SK-N-MC (cell line): ENCODE results near the gene SLC26A3.

Experiments
- EZH2 ChIP-seq: fragments of 200-600 bp; sonication (generic); IDR thresholded peaks from one replicate; pipeline ENCODE4 v1.6.1; 2017; ENCODE audit warnings: antibody characterized with exemption
- FOXP2 ChIP-seq: optimal IDR thresholded peaks from 2 replicates; pipeline ENCODE3; 2011; ENCODE audit warnings: mild to moderate bottlenecking, moderate library complexity; ENCODE audit not compliant: insufficient read depth; ENCODE audit errors: extremely low read length, control extremely low read depth
- POLR2AphosphoS5 ChIP-seq: IDR thresholded peaks from 2 replicates; pipeline ENCODE4 v1.6.1; 2012; ENCODE audit warnings: mild to moderate bottlenecking, low read depth, low read length, borderline replicate concordance

GRCh38 chr7:107809179-107809578 lies 6.2 kb upstream of the SLC26A3 start:
- TF ChIP-seq POLR2AphosphoS5: no peak
- no peak for TF ChIP-seq EZH2
- no peak for TF ChIP-seq FOXP2
